ENCODE measurements around the gene EEF1AKMT4. TPM values are rescaled to one million over a fixed set of nuclear protein-coding genes. Genes with fewer than 3 reads are reported as not detected.

EEF1AKMT4 gene
- total RNA-seq, 6 experiments from 2014 or later: 3.3 to 4.8 (median 3.7) TPM

GRCh38 chr3:184258926-184259325, 9.5 kb downstream of the EEF1AKMT4 start:
- Mint-ChIP-seq H3K27me3 (ENCODE audit: insufficient read depth) (peaks cover 17% of the 10 kb centered on the region), H3K4me3 (no peak overlapping the region), H3K27ac (no peak overlapping the region), H3K4me1 (ENCODE audit: low read depth) (peaks cover 14% of the 10 kb centered on the region), H3K36me3 (ENCODE audit: low read depth) (no peaks in the 10 kb centered on the region), H3K9me3 (no peaks in the 10 kb centered on the region)
- TF ChIP-seq CTCF (IDR thresholded peaks at IDR 0.05): no peak
- no peak for DNase-seq

GRCh38 chr3:184259396-184259877, 10.0 kb downstream of the EEF1AKMT4 start:
- no peak for DNase-seq
- H3K27ac Mint-ChIP-seq: no peak overlapping the region
- H3K4me1 Mint-ChIP-seq (ENCODE audit: low read depth): peaks cover 14% of the 10 kb centered on the region
- H3K36me3 Mint-ChIP-seq (ENCODE audit: low read depth): no peaks in the 10 kb centered on the region
- TF ChIP-seq CTCF (IDR thresholded peaks at IDR 0.05): no peak
- H3K9me3 Mint-ChIP-seq: no peaks in the 10 kb centered on the region
- no peak overlapping the region for H3K4me3 Mint-ChIP-seq
- peaks cover 20% of the 10 kb centered on the region for H3K27me3 Mint-ChIP-seq (ENCODE audit: insufficient read depth)

GRCh38 chr3:184259878-184260723, 10.6 kb downstream of the EEF1AKMT4 start:
- no peak for TF ChIP-seq CTCF (IDR thresholded peaks at IDR 0.05)
- H3K36me3 Mint-ChIP-seq (ENCODE audit: low read depth): no peaks in the 10 kb centered on the region
- peaks cover 20% of the 10 kb centered on the region for H3K27me3 Mint-ChIP-seq (ENCODE audit: insufficient read depth)
- no peak for DNase-seq
- H3K4me3 Mint-ChIP-seq: peak overlapping the region; percentile 73
- H3K27ac Mint-ChIP-seq: no peak overlapping the region
- peaks cover 14% of the 10 kb centered on the region for H3K4me1 Mint-ChIP-seq (ENCODE audit: low read depth)
- no peaks in the 10 kb centered on the region for H3K9me3 Mint-ChIP-seq

DNA sequence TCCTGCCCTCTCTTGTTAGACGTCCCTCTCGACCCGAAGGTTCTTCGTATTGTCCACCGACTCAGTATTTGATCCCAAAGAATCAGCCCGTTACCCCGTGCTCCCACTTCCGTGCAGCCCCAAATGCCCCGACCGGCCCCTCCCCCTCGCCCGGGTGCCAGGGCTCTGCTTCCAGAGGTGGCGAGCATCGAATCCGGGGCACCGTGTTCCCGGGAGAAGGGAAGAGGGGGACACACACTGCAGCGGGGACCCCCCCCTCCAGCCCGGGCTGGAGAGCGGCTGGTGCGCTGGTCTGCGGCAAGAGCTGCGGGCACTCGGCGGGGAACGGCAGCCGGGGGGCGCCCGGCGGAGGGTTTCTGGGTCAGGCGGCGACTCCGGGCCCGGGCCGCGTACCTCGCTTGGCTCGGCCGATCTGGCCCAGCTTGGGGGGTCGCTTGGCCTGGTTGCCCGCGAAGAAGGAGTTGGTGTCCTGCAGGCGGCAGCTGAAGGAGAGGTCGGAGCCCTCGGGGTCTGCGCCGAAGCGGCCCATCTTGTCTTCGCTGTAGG, 11.3 kb downstream of the EEF1AKMT4 start:
- peaks cover 14% of the 10 kb centered on the region for H3K4me1 Mint-ChIP-seq (ENCODE audit: low read depth)
- no peak for TF ChIP-seq CTCF (IDR thresholded peaks at IDR 0.05)
- H3K27me3 Mint-ChIP-seq (ENCODE audit: insufficient read depth): peaks cover 24% of the 10 kb centered on the region
- no peaks in the 10 kb centered on the region for H3K9me3 Mint-ChIP-seq
- DNase-seq: no peak
- H3K27ac Mint-ChIP-seq: no peak overlapping the region
- H3K36me3 Mint-ChIP-seq (ENCODE audit: low read depth): no peaks in the 10 kb centered on the region
- H3K4me3 Mint-ChIP-seq: peak overlapping the region; percentile 73

DNA sequence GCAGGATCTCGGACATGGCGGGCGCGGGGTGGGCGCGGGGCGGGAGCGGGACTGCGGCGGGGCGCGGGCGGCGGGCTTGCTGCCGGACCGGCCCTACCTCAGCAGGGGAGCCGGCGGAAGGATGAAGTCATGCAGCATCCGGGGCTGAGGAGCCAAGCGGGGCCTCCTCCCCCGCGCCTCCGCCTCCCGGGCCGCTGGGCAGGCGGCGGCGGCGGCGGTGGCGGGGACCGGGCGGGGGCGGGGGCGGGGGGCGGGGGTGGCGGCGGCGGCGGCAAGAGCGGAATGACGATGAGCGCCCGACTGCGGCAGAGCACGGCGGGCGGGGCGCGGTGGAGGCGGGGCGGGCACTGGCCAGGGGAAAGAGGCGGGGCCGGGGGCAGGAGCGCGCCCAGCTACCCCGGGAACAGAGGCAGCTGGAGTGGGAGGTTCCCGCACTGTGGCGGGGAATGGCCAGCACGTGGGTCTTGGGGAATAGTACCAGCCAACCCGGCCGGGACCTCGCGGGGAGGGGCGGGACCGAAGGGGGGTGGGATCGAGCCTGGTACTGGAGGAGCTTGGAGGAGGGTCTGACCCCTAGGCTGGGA, 11.9 kb downstream of the EEF1AKMT4 start, which contains the start of gene CAMK2N2:
TSS of gene CAMK2N2 (minus strand) at position 284 of the 584 bp plus-strand sequence. CDS start at position 16, 268 bp downstream.
- H3K4me1 Mint-ChIP-seq (ENCODE audit: low read depth): peaks cover 14% of the 10 kb centered on the region
- H3K27me3 Mint-ChIP-seq (ENCODE audit: insufficient read depth): peaks cover 24% of the 10 kb centered on the region
- H3K36me3 Mint-ChIP-seq (ENCODE audit: low read depth): no peaks in the 10 kb centered on the region
- H3K27ac Mint-ChIP-seq: no peak within 1 kb of the TSS
- TF ChIP-seq CTCF (IDR thresholded peaks at IDR 0.05): no peak
- H3K4me3 Mint-ChIP-seq: peak within 1 kb of the TSS; percentile 87
- no peaks in the 10 kb centered on the region for H3K9me3 Mint-ChIP-seq
- peak; percentile 20 for DNase-seq

Data from HFFc6 (cell line).